Prostate gland (tissue), 2 donors: ENCODE data around the gene MMD.

Experiments used
- POLR2AphosphoS5 ChIP-seq: sonication (generic); formaldehyde crosslinking; IDR thresholded peaks from one replicate; pipeline ENCODE4 v1.6.1; 2017; ENCODE audit warnings: antibody characterized with exemption
- TF ChIP-seq, protein P1 (sequence below), 4 experiments: fragments of 200-600 bp in 2 of 4; fragments of 450-650 bp in 2 of 4; sonication (generic) in 2 of 4; IDR thresholded peaks; 1 replicate in 3 of 4; 2 replicates in 1 of 4; pipeline ENCODE4 v1.5.1; 2016 to 2019; ENCODE audit warnings: antibody characterized with exemption in 4 of 4, mild to moderate bottlenecking in 2 of 4, moderate library complexity in 2 of 4

DNA sequence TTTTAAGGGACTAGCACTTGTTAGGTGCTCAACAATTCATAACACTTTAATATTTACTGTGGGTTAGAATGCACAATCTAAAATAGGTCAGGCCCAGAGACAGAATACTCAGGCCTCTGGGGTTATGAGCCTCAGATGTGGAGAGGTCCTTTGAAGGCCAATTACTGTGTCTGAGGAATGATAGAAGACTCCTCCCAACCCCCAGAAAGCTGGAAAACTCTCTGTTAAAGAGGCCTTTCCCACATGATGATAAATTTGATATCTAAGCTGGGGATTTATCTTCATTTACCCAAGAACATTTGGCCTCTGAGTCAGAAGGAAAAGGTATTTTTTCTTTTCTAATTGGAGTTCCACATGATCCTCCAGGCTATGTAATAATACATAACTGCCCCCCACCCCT lies 41.1 kb upstream of the MMD start:
- TF ChIP-seq, protein P1, sequence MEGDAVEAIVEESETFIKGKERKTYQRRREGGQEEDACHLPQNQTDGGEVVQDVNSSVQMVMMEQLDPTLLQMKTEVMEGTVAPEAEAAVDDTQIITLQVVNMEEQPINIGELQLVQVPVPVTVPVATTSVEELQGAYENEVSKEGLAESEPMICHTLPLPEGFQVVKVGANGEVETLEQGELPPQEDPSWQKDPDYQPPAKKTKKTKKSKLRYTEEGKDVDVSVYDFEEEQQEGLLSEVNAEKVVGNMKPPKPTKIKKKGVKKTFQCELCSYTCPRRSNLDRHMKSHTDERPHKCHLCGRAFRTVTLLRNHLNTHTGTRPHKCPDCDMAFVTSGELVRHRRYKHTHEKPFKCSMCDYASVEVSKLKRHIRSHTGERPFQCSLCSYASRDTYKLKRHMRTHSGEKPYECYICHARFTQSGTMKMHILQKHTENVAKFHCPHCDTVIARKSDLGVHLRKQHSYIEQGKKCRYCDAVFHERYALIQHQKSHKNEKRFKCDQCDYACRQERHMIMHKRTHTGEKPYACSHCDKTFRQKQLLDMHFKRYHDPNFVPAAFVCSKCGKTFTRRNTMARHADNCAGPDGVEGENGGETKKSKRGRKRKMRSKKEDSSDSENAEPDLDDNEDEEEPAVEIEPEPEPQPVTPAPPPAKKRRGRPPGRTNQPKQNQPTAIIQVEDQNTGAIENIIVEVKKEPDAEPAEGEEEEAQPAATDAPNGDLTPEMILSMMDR (IDR thresholded peaks at IDR 0.05), result no peak
- TF ChIP-seq POLR2AphosphoS5, result no peak
